OCI-LY7 (cell line): ENCODE results near the gene DLGAP5. TPM values are rescaled to one million over a fixed set of nuclear protein-coding genes. Genes with fewer than 3 reads are reported as not detected.

ENCODE experiments used
- BruUV-seq: library from RNA; stranded (reverse); fragments of 400-500 nt; replicated peaks from 2 replicates; lab custom pipeline; 2021; lab: Mats Ljungman, UMichigan
- CTCF ChIA-PET: fragments of 300-600 bp; sonication (Branson Sonifier 250); formaldehyde crosslinking; loops from one replicate; lab custom pipeline; 2022; ENCODE audit warnings: antibody characterized with exemption; ENCODE audit not compliant: unreplicated experiment; lab: Charles Lee
- POLR2A ChIA-PET: fragments of 300-600 bp; sonication (Branson Sonifier 250); formaldehyde crosslinking; loops from one replicate; lab custom pipeline; 2022; ENCODE audit warnings: antibody characterized with exemption; lab: Charles Lee
- DNase-seq: peaks from one replicate; pipeline ENCODE4 v3.0.0-alpha.2; 2015; ENCODE audit warnings: low spot score
- H2AFZ ChIP-seq: fragments of 200-600 bp; sonication (generic), shearing (Covaris generic); 2 replicates; pipeline ENCODE4 v1.6.1; 2014; ENCODE audit warnings: mild to moderate bottlenecking, antibody characterized with exemption, low read length, moderate library complexity
- H3K27ac ChIP-seq: fragments of 200-600 bp; sonication (generic); 2 replicates; pipeline ENCODE4 v1.5.1; 2014; ENCODE audit warnings: mixed run types, low read depth, mild to moderate bottlenecking, moderate library complexity, low read length, inconsistent platforms; ENCODE audit not compliant: poor library complexity, severe bottlenecking
- H3K36me3 ChIP-seq: fragments of 200-600 bp; sonication (generic); 2 replicates; pipeline ENCODE4 v1.6.1; 2014; ENCODE audit warnings: mild to moderate bottlenecking, antibody characterized with exemption, low read length, moderate library complexity, mixed read lengths; ENCODE audit not compliant: insufficient read depth
- H3K4me1 ChIP-seq: fragments of 200-600 bp; sonication (generic); 2 replicates; pipeline ENCODE4 v1.5.1; 2014; ENCODE audit warnings: mild to moderate bottlenecking, low read length; ENCODE audit not compliant: insufficient read depth, poor library complexity, severe bottlenecking
- H3K4me2 ChIP-seq: fragments of 200-600 bp; sonication (generic); 2 replicates; pipeline ENCODE4 v1.6.1; 2014; ENCODE audit warnings: mild to moderate bottlenecking, low read length
- H3K4me3 ChIP-seq: fragments of 200-600 bp; sonication (generic); 2 replicates; pipeline ENCODE4 v1.5.1; 2014; ENCODE audit warnings: mild to moderate bottlenecking, low read depth, low read length; ENCODE audit not compliant: poor library complexity, severe bottlenecking
- H3K79me2 ChIP-seq: fragments of 200-600 bp; sonication (generic); 2 replicates; pipeline ENCODE4 v1.6.1; 2016; ENCODE audit warnings: low read depth, mild to moderate bottlenecking, low read length, moderate library complexity, mixed read lengths; ENCODE audit not compliant: insufficient read depth
- H3K9me2 ChIP-seq: fragments of 200-600 bp; sonication (generic); 2 replicates; pipeline ENCODE4 v1.6.1; 2016; ENCODE audit warnings: mild to moderate bottlenecking, low read length, mixed read lengths; ENCODE audit not compliant: insufficient read depth
- H3K9me3 ChIP-seq: fragments of 200-600 bp; sonication (generic); 2 replicates; pipeline ENCODE4 v1.6.1; 2014; ENCODE audit warnings: mild to moderate bottlenecking, mixed run types, low read length, mixed read lengths
- H4K20me1 ChIP-seq: fragments of 200-600 bp; sonication (generic); 2 replicates; pipeline ENCODE4 v1.6.1; 2014; ENCODE audit warnings: mild to moderate bottlenecking, antibody characterized with exemption, low read length, moderate library complexity, mixed read lengths; ENCODE audit not compliant: insufficient read depth
- EZH2phosphoT487 ChIP-seq: fragments of 200-600 bp; sonication (generic); IDR thresholded peaks from 2 replicates; pipeline ENCODE4 v1.6.1; 2018; ENCODE audit warnings: low read depth, borderline replicate concordance, mild to moderate bottlenecking, mixed run types, antibody characterized with exemption, low read length, moderate library complexity, mixed read lengths
- intact Hi-C: fragments of 100-400 bp; cut with micrococcal nuclease; formaldehyde crosslinking; loops from one replicate; pipeline ENCODE4 v1.10.0; 2022; ENCODE audit not compliant: unreplicated experiment
- total RNA-seq, 2 experiments: library from RNA; depleted of rRNA in 1 of 2; stranded (reverse); fragments of >200 nt in 1 of 2; shearing (Covaris generic) in 1 of 2; gene quantifications; 2 replicates each; pipeline ENCODE4 v1.2.3, GENCODE V29; 2014 to 2022
- TF ChIP-seq, protein P1 (sequence below): fragments of 200-600 bp; sonication (generic); conservative IDR thresholded peaks from 2 replicates; pipeline ENCODE4 v1.5.1; 2014; ENCODE audit warnings: mild to moderate bottlenecking, antibody characterized with exemption, low read length, moderate library complexity, mixed read lengths

Gene DLGAP5
- total RNA-seq, 2 experiments from 2014 or later, result 57.6 to 92.2 TPM

DNA sequence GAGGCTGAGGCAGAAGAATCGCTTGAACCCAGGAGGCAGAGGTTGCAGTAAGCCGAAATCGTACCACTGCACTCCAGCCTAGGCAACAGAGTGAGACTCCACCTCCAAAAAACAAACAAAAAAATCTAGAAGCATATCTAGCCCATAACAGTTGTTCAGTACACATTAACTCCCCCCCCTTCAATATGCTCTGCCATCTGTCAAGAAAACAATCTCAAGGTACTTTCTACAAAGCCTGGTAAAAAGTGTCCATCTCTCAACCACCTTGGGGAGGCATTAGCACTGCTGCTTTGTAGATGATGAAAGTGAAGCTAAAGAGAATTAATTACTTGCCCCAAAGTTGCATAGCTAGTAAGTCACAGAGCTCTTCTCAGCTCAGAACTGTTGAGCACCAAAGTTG is 37.4 kb downstream of the DLGAP5 start:
- ChIA-PET CTCF (no interaction called here), POLR2A (interaction anchor here (0.7 to 1.2 kb wide), 3 partner anchors 22 to 51 kb away, joined by 3 to 4 read pairs (median 3); no protein-coding TSS in a partner anchor)
- Histone ChIP-seq H3K4me1 (no peaks in the 10 kb centered on the region), H3K4me3 (no peak overlapping the region), H3K9me2 (no peaks in the 10 kb centered on the region), H3K79me2 (no peaks in the 10 kb centered on the region), H2AFZ (no peak overlapping the region), H3K9me3 (no peaks in the 10 kb centered on the region), H3K4me2 (no peak overlapping the region), H4K20me1 (no peaks in the 10 kb centered on the region), H3K36me3 (peaks cover 97% of the 10 kb centered on the region), H3K27ac (no peak overlapping the region)
- intact Hi-C loops, result no loop called here
- no peak for DNase-seq
- BruUV-seq, result no TSS peak
- TF ChIP-seq, protein P1, sequence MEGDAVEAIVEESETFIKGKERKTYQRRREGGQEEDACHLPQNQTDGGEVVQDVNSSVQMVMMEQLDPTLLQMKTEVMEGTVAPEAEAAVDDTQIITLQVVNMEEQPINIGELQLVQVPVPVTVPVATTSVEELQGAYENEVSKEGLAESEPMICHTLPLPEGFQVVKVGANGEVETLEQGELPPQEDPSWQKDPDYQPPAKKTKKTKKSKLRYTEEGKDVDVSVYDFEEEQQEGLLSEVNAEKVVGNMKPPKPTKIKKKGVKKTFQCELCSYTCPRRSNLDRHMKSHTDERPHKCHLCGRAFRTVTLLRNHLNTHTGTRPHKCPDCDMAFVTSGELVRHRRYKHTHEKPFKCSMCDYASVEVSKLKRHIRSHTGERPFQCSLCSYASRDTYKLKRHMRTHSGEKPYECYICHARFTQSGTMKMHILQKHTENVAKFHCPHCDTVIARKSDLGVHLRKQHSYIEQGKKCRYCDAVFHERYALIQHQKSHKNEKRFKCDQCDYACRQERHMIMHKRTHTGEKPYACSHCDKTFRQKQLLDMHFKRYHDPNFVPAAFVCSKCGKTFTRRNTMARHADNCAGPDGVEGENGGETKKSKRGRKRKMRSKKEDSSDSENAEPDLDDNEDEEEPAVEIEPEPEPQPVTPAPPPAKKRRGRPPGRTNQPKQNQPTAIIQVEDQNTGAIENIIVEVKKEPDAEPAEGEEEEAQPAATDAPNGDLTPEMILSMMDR, result no peak
- TF ChIP-seq EZH2phosphoT487, result no peak

DNA sequence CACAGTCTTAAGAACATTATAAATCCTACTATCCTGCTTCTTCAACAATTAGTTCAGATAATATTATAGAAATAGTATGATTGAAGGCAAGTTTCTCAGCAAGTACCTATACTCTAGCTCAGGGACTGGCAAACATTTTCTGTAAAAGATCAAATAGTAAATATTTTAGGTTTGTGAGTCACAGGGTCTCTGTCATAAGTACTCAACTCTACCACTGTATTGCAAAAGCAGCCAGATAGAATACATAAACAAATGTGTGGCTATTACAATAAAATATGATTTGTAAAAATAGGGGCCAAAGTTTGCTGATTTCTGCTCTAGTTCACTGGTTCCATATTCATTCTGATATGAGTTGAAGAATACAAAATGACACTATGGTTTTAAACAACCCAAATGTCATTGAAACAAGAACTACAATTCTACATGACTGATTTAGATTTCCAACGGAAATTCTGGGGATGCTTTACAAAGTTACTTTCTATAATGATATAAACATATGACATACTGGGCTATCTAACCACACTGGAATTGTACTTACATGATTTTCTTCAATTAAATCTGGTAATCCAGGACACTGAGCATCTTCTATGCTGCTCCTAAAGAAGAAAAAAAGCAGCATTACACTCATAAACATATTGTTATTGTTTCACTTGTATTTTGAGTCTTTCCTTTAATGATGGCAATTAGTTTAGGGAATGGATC is 39.2 kb downstream of the DLGAP5 start:
- ChIA-PET CTCF (no interaction called here), POLR2A (interaction anchor here (0.7 to 0.8 kb wide), 2 partner anchors 9 to 64 kb away, joined by 3 read pairs; no protein-coding TSS in a partner anchor)
- no peak overlapping the region for H3K27ac ChIP-seq
- no peak for DNase-seq
- intact Hi-C loops, result no loop called here
- no peaks in the 10 kb centered on the region for H3K9me3 ChIP-seq
- no peak overlapping the region for H3K4me3 ChIP-seq
- no peak for TF ChIP-seq EZH2phosphoT487
- TF ChIP-seq, protein P1, result no peak
- no TSS peak for BruUV-seq
- no peaks in the 10 kb centered on the region for H3K79me2 ChIP-seq
- H2AFZ ChIP-seq, result no peak overlapping the region
- H3K9me2 ChIP-seq, result no peaks in the 10 kb centered on the region
- H3K4me2 ChIP-seq, result no peak overlapping the region
- peaks cover 98% of the 10 kb centered on the region for H3K36me3 ChIP-seq
- no peaks in the 10 kb centered on the region for H4K20me1 ChIP-seq
- H3K4me1 ChIP-seq, result no peaks in the 10 kb centered on the region

DNA sequence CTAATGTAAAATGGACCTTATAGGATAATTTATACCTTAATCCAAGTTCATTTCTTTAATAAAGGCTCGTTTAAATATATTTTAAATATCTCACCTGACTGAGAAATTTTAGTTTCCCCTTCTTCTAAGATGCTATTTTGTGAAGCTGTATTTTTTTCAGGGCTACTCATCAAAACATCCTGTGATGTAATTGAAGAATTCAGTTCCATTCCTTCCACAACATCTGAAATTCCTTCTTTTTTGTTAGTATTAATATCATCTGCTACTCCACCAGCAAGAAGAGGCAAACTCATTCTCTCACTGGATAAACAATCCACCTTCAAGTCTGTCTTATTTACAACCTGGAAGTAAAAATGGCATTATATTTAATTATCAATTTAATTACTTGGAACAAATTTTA is 39.8 kb downstream of the DLGAP5 start:
- Histone ChIP-seq H3K4me1 (no peaks in the 10 kb centered on the region), H3K36me3 (peaks cover 98% of the 10 kb centered on the region), H3K27ac (no peak overlapping the region), H4K20me1 (no peaks in the 10 kb centered on the region), H2AFZ (no peak overlapping the region), H3K4me3 (no peak overlapping the region), H3K4me2 (no peak overlapping the region), H3K9me3 (no peaks in the 10 kb centered on the region), H3K9me2 (no peaks in the 10 kb centered on the region), H3K79me2 (no peaks in the 10 kb centered on the region)
- no TSS peak for BruUV-seq
- intact Hi-C loops, result no loop called here
- ChIA-PET POLR2A (interaction anchor here (0.7 kb wide), 1 partner anchor 64 kb away, joined by 3 read pairs; no protein-coding TSS in a partner anchor), CTCF (no interaction called here)
- no peak for DNase-seq
- TF ChIP-seq, protein P1, result no peak
- TF ChIP-seq EZH2phosphoT487, result no peak
